GM23338 (cell line): ENCODE results near the gene CATSPERD. TPM values are rescaled to one million over a fixed set of nuclear protein-coding genes. Genes with fewer than 3 reads are reported as not detected.
"Not testable (repeated sequence)": the region's sequence is repeated elsewhere in the genome, so short reads cannot be mapped to it uniquely, and the experiment has no call there.

Source experiments
- ATAC-seq: fragments of 200-7000 bp; cut with Tn5 transposase; 3 replicates; pipeline ENCODE4 v1.9.1; 2020
- DNase-seq: peaks from one replicate; pipeline ENCODE4 v3.0.0-alpha.2; 2015; ENCODE audit warnings: low spot score
- H2AFZ ChIP-seq: fragments of 200-600 bp; sonication (generic); 2 replicates; pipeline ENCODE4 v1.8.0; 2016; ENCODE audit warnings: antibody characterized with exemption, mild to moderate bottlenecking, moderate library complexity
- H3F3A ChIP-seq: fragments of 200-600 bp; sonication (generic); replicated peaks from 2 replicates; pipeline ENCODE4 v1.8.0; 2017; ENCODE audit warnings: antibody characterized with exemption, mixed run types, low read depth
- H3K27ac ChIP-seq: fragments of 200-600 bp; sonication (generic); 2 replicates; pipeline ENCODE4 v1.6.1; 2016; ENCODE audit warnings: low read depth
- H3K27me3 ChIP-seq: fragments of 200-600 bp; sonication (generic); 2 replicates; pipeline ENCODE4 v1.8.0; 2016; ENCODE audit warnings: mild to moderate bottlenecking, mixed run types, moderate library complexity; ENCODE audit not compliant: insufficient read depth
- H3K36me3 ChIP-seq: fragments of 200-600 bp; sonication (generic); 2 replicates; pipeline ENCODE4 v1.8.0; 2016; ENCODE audit warnings: mild to moderate bottlenecking; ENCODE audit not compliant: insufficient read depth
- H3K4me1 ChIP-seq: fragments of 200-600 bp; sonication (generic); 2 replicates; pipeline ENCODE4 v1.8.0; 2016; ENCODE audit warnings: mild to moderate bottlenecking, moderate library complexity; ENCODE audit not compliant: insufficient read depth
- H3K4me2 ChIP-seq: fragments of 200-600 bp; sonication (generic); 2 replicates; pipeline ENCODE4 v1.7.1; 2017; ENCODE audit warnings: mixed run types
- H3K4me3 ChIP-seq: fragments of 200-600 bp; sonication (generic); 2 replicates; pipeline ENCODE4 v1.6.1; 2016; ENCODE audit warnings: mixed run types
- H3K79me2 ChIP-seq: fragments of 200-600 bp; sonication (generic); replicated peaks from 2 replicates; pipeline ENCODE4 v1.8.0; 2017; ENCODE audit warnings: mild to moderate bottlenecking; ENCODE audit not compliant: insufficient read depth
- H3K9me2 ChIP-seq: fragments of 200-600 bp; sonication (generic); 2 replicates; pipeline ENCODE4 v1.8.0; 2017; ENCODE audit not compliant: insufficient read depth
- H4K20me1 ChIP-seq: fragments of 200-600 bp; sonication (generic); replicated peaks from 2 replicates; pipeline ENCODE4 v1.8.0; 2017; ENCODE audit warnings: mild to moderate bottlenecking; ENCODE audit not compliant: insufficient read depth
- H3K27ac Mint-ChIP-seq: 2 replicates; pipeline ENCODE4 v1.8.0; 2020; ENCODE audit warnings: inconsistent platforms, mild to moderate bottlenecking, moderate library complexity, mixed read lengths
- H3K27me3 Mint-ChIP-seq: 3 replicates; pipeline ENCODE4 v1.8.0; 2022; ENCODE audit warnings: low read depth, mild to moderate bottlenecking, moderate library complexity, mixed read lengths, inconsistent platforms; ENCODE audit not compliant: insufficient read depth, poor library complexity
- H3K36me3 Mint-ChIP-seq: 3 replicates; pipeline ENCODE4 v1.8.0; 2021; ENCODE audit warnings: low read depth, mild to moderate bottlenecking, inconsistent platforms, moderate library complexity, mixed read lengths
- H3K4me1 Mint-ChIP-seq: 3 replicates; pipeline ENCODE4 v1.8.0; 2020; ENCODE audit warnings: mild to moderate bottlenecking, inconsistent platforms, mixed read lengths
- H3K4me3 Mint-ChIP-seq: 3 replicates; pipeline ENCODE4 v1.8.0; 2021; ENCODE audit warnings: moderate library complexity, mild to moderate bottlenecking, inconsistent platforms, mixed read lengths
- H3K9me3 Mint-ChIP-seq: 3 replicates; pipeline ENCODE4 v1.8.0; 2020; ENCODE audit warnings: moderate library complexity, mild to moderate bottlenecking, inconsistent platforms, mixed read lengths
- CREB1 ChIP-seq: fragments of 250-450 bp; sonication (Bioruptor Pico); IDR thresholded peaks from 2 replicates; pipeline ENCODE4 v1.5.0; 2020; ENCODE audit warnings: low read depth, mild to moderate bottlenecking, moderate library complexity
- CTCF ChIP-seq, 2 experiments: fragments of 200-600 bp in 1 of 2; sonication (generic) in 1 of 2; conservative IDR thresholded peaks; 2 replicates each; pipeline versions ENCODE4 v1.5.1 to v1.6.1; 2016 to 2017; ENCODE audit warnings: antibody characterized with exemption in 2 of 2, low read depth in 2 of 2, mild to moderate bottlenecking in 2 of 2, moderate library complexity in 1 of 2
- ETS1 ChIP-seq: IDR thresholded peaks from 2 replicates; pipeline ENCODE4 v1.6.1; 2016; ENCODE audit warnings: antibody characterized with exemption
- EZH2 ChIP-seq: fragments of 200-600 bp; sonication (generic); IDR thresholded peaks from one replicate; pipeline ENCODE4 v1.8.0; 2017; ENCODE audit warnings: antibody characterized with exemption, mild to moderate bottlenecking, low read depth; ENCODE audit not compliant: unreplicated experiment
- EZH2phosphoT487 ChIP-seq: fragments of 200-600 bp; sonication (generic); IDR thresholded peaks from one replicate; pipeline ENCODE4 v1.8.1; 2018; ENCODE audit warnings: antibody characterized with exemption; ENCODE audit not compliant: unreplicated experiment
- JUNB ChIP-seq: IDR thresholded peaks from one replicate; pipeline ENCODE4 v1.6.1; 2016; ENCODE audit warnings: antibody characterized with exemption; ENCODE audit not compliant: unreplicated experiment
- POLR2AphosphoS5 ChIP-seq: IDR thresholded peaks from 2 replicates; pipeline ENCODE4 v1.6.1; 2016; ENCODE audit warnings: antibody characterized with exemption, low read depth
- STAT1 ChIP-seq: IDR thresholded peaks from one replicate; pipeline ENCODE4 v1.6.1; 2016; ENCODE audit warnings: antibody characterized with exemption; ENCODE audit not compliant: unreplicated experiment
- ZNF114 ChIP-seq: fragments of 250-450 bp; sonication (Bioruptor Pico); IDR thresholded peaks from 2 replicates; pipeline ENCODE4 v1.5.0; 2020; ENCODE audit warnings: mild to moderate bottlenecking, moderate library complexity
- ZNF331 ChIP-seq: fragments of 250-450 bp; sonication (Bioruptor Pico); IDR thresholded peaks from 2 replicates; pipeline ENCODE4 v1.5.0; 2020; ENCODE audit warnings: low read depth, mild to moderate bottlenecking, moderate library complexity
- ZNF462 ChIP-seq: fragments of 250-450 bp; sonication (Bioruptor Pico); IDR thresholded peaks from 2 replicates; pipeline ENCODE4 v1.5.0; 2020; ENCODE audit warnings: mild to moderate bottlenecking, moderate library complexity
- polyA plus RNA-seq: library from polyadenylated mRNA; unstranded; fragments of >200 nt; fragmentation: Nextera tagmentation; extraction: Ambion mirVana; gene quantifications from 2 replicates; pipeline ENCODE4 v1.2.1, GENCODE V29; 2016
- total RNA-seq: library from RNA; depleted of rRNA; stranded (reverse); fragments of >200 nt; shearing (Covaris generic); gene quantifications from 2 replicates; pipeline ENCODE4 v1.2.3, GENCODE V29; 2014

The CATSPERD gene
- total and polyA plus RNA-seq, 2 experiments from 2014 or later = 0.17 TPM; not detected in 1

GRCh38 chr19:5780916-5781315 lies 60.5 kb downstream of the CATSPERD start:
- H3K9me2 ChIP-seq, H3K27me3 Mint-ChIP-seq, H3K36me3 ChIP-seq, H3K4me2 ChIP-seq, H3K36me3 Mint-ChIP-seq, H3K9me3 Mint-ChIP-seq, H3K4me3 ChIP-seq, H3K4me1 ChIP-seq, H3K27ac Mint-ChIP-seq, H3K79me2 ChIP-seq, H3K27ac ChIP-seq, DNase-seq, H4K20me1 ChIP-seq, H3F3A ChIP-seq, ATAC-seq, H2AFZ ChIP-seq, H3K27me3 ChIP-seq, H3K4me1 Mint-ChIP-seq, H3K4me3 Mint-ChIP-seq: not testable (repeated sequence)

- H3K36me3 ChIP-seq = no peaks in the 10 kb centered on the region
- no peaks in the 10 kb centered on the region for H3K27me3 ChIP-seq
- H3K27ac ChIP-seq = no peak overlapping the region
- H4K20me1 ChIP-seq = 0 out of 2 replicates have a peak, but pooled peaks cover 3% of the 10 kb centered on the region
- no peak overlapping the region for H3K4me3 ChIP-seq
- no peak for DNase-seq
- H3K27me3 Mint-ChIP-seq = peaks cover 7% of the 10 kb centered on the region
- no peaks in the 10 kb centered on the region for H3K4me1 Mint-ChIP-seq
- no peaks in the 10 kb centered on the region for H3K9me3 Mint-ChIP-seq
- no peaks in the 10 kb centered on the region for H3K79me2 ChIP-seq
- no peak for ATAC-seq
- no peak overlapping the region for H3K4me3 Mint-ChIP-seq
- no peaks in the 10 kb centered on the region for H3F3A ChIP-seq
- H3K4me1 ChIP-seq = no peaks in the 10 kb centered on the region
- no peak overlapping the region for H2AFZ ChIP-seq
- H3K4me2 ChIP-seq = no peak overlapping the region
- peaks cover 17% of the 10 kb centered on the region for H3K36me3 Mint-ChIP-seq
- H3K9me2 ChIP-seq = no peaks in the 10 kb centered on the region
- TF ChIP-seq EZH2 (no peak), ZNF331 (no peak), EZH2phosphoT487 (no peak), ZNF114 (CRISPR knock-in tag) (no peak), CREB1 (CRISPR knock-in tag) (no peak), STAT1 (no peak), POLR2AphosphoS5 (no peak), ETS1 (no peak), JUNB (no peak), ZNF462 (CRISPR knock-in tag) (no peak), CTCF (conservative IDR thresholded peaks at IDR 0.05; ENCODE audit: low read depth in 2 of 2) (no peak)
- no peak overlapping the region for H3K27ac Mint-ChIP-seq
These were observed 61.9 kb downstream of the CATSPERD start for GRCh38 chr19:5782322-5782721.
